HEK293 (cell line): ENCODE data around the gene PFKFB1.

Experiments
- CTCF ChIA-PET: fragments of 350-600 bp; formaldehyde crosslinking; extraction: SDS; loops from one replicate; lab custom pipeline; 2021; ENCODE audit warnings: antibody characterized with exemption; lab: Yijun Ruan, JAX
- POLR2A ChIA-PET: fragments of 300-600 bp; formaldehyde crosslinking; extraction: SDS; loops from one replicate; lab custom pipeline; 2020; ENCODE audit warnings: antibody characterized with exemption, inconsistent platforms; lab: Yijun Ruan, JAX
- H3K27ac ChIP-seq: fragments of 200-500 bp; sonication (Bioruptor generic); 2 replicates; pipeline ENCODE4 v1.5.1; 2014; ENCODE audit warnings: low read depth, low read length, control low read depth, inconsistent platforms; ENCODE audit errors: extremely low read depth
- H3K36me3 ChIP-seq, 2 experiments: fragments of 200-500 bp in 1 of 2; sonication (Bioruptor generic) in 1 of 2; 1 replicate in 1 of 2; 2 replicates in 1 of 2; pipeline ENCODE4 v1.5.1; 2014 to 2017; ENCODE audit warnings: inconsistent platforms in 2 of 2, low read length in 2 of 2; ENCODE audit not compliant: control insufficient read depth in 2 of 2, insufficient read depth in 1 of 2
- H3K4me1 ChIP-seq: fragments of 200-500 bp; sonication (Bioruptor generic); 2 replicates; pipeline ENCODE4 v1.5.1; 2014; ENCODE audit warnings: mild to moderate bottlenecking, low read length, inconsistent platforms; ENCODE audit not compliant: control insufficient read depth, insufficient read depth
- H3K4me3 ChIP-seq: 2 replicates; pipeline ENCODE4 v1.5.1; 2011; ENCODE audit warnings: low read depth, mild to moderate bottlenecking, control low read depth, low read length, moderate library complexity
- H3K9me3 ChIP-seq: fragments of 200-500 bp; sonication (Bioruptor generic); 2 replicates; pipeline ENCODE4 v1.5.1; 2014; ENCODE audit warnings: low read depth, low read length, inconsistent platforms; ENCODE audit not compliant: control insufficient read depth, insufficient read depth
- EGR2 ChIP-seq: fragments of 450-650 bp; formaldehyde crosslinking; IDR thresholded peaks from 2 replicates; pipeline ENCODE4 v1.5.1; 2016; ENCODE audit warnings: low read depth, missing biosample characterization, missing genetic modification characterization
- GLI4 ChIP-seq: fragments of 450-650 bp; formaldehyde crosslinking; IDR thresholded peaks from 2 replicates; pipeline ENCODE4 v1.5.1; 2016; ENCODE audit warnings: missing biosample characterization, missing genetic modification characterization
- REST ChIP-seq: fragments of 450-650 bp; formaldehyde crosslinking; IDR thresholded peaks from 2 replicates; pipeline ENCODE4 v1.5.1; 2016; ENCODE audit warnings: missing biosample characterization, missing genetic modification characterization
- ZNF132 ChIP-seq: fragments of 450-650 bp; formaldehyde crosslinking; IDR thresholded peaks from 2 replicates; pipeline ENCODE4 v1.5.1; 2017; ENCODE audit warnings: missing biosample characterization, missing genetic modification characterization, borderline replicate concordance
- ZNF146 ChIP-seq: fragments of 450-650 bp; formaldehyde crosslinking; IDR thresholded peaks from 2 replicates; pipeline ENCODE4 v1.5.1; 2016; ENCODE audit warnings: missing biosample characterization, missing genetic modification characterization
- ZNF19 ChIP-seq: fragments of 450-650 bp; formaldehyde crosslinking; IDR thresholded peaks from 2 replicates; pipeline ENCODE4; 2016; ENCODE audit warnings: missing biosample characterization, missing genetic modification characterization, low read depth
- ZNF211 ChIP-seq: fragments of 450-650 bp; formaldehyde crosslinking; IDR thresholded peaks from 2 replicates; pipeline ENCODE4 v1.5.1; 2016; ENCODE audit warnings: low read depth, missing biosample characterization, missing genetic modification characterization
- ZNF266 ChIP-seq: fragments of 450-650 bp; formaldehyde crosslinking; IDR thresholded peaks from 2 replicates; pipeline ENCODE4 v1.5.1; 2016; ENCODE audit warnings: missing biosample characterization, missing genetic modification characterization, low read depth
- ZNF394 ChIP-seq: fragments of 450-650 bp; formaldehyde crosslinking; IDR thresholded peaks from 2 replicates; pipeline ENCODE4 v1.5.1; 2016; ENCODE audit warnings: missing biosample characterization, missing genetic modification characterization, mild to moderate bottlenecking, moderate library complexity, borderline replicate concordance
- ZNF404 ChIP-seq: fragments of 450-650 bp; formaldehyde crosslinking; IDR thresholded peaks from 2 replicates; pipeline ENCODE4 v1.5.1; 2017; ENCODE audit warnings: missing biosample characterization, missing genetic modification characterization
- ZNF416 ChIP-seq: fragments of 450-650 bp; formaldehyde crosslinking; IDR thresholded peaks from 2 replicates; pipeline ENCODE4 v1.5.1; 2016; ENCODE audit warnings: missing biosample characterization, missing genetic modification characterization
- ZNF621 ChIP-seq: fragments of 450-650 bp; formaldehyde crosslinking; IDR thresholded peaks from 2 replicates; pipeline ENCODE4 v1.5.1; 2017; ENCODE audit warnings: missing biosample characterization, missing genetic modification characterization
- ZNF623 ChIP-seq: fragments of 450-650 bp; formaldehyde crosslinking; IDR thresholded peaks from 2 replicates; pipeline ENCODE4 v1.5.1; 2016; ENCODE audit warnings: missing biosample characterization, missing genetic modification characterization
- ZNF624 ChIP-seq: fragments of 450-650 bp; formaldehyde crosslinking; IDR thresholded peaks from 2 replicates; pipeline ENCODE4 v1.5.1; 2017; ENCODE audit warnings: missing biosample characterization, missing genetic modification characterization
- ZNF654 ChIP-seq: fragments of 450-650 bp; formaldehyde crosslinking; IDR thresholded peaks from 2 replicates; pipeline ENCODE4 v1.5.1; 2016; ENCODE audit warnings: low read depth, missing biosample characterization, missing genetic modification characterization
- ZNF677 ChIP-seq: fragments of 450-650 bp; IDR thresholded peaks from 2 replicates; pipeline ENCODE4 v1.5.0; 2018; ENCODE audit warnings: missing biosample characterization, mild to moderate bottlenecking, missing genetic modification characterization, moderate library complexity
- TF ChIP-seq, protein P1 (sequence below): fragments of 450-650 bp; formaldehyde crosslinking; IDR thresholded peaks from 2 replicates; pipeline ENCODE4 v1.5.1; 2017; ENCODE audit warnings: missing biosample characterization, missing genetic modification characterization
- TF ChIP-seq, protein P2 (sequence below): fragments of 450-650 bp; formaldehyde crosslinking; IDR thresholded peaks from 2 replicates; pipeline ENCODE4 v1.5.1; 2016; ENCODE audit warnings: missing biosample characterization, missing genetic modification characterization, borderline replicate concordance

PFKFB1 gene

GRCh38 chrX:54945224-54945623 lies 48.8 kb downstream of the PFKFB1 start:
- no peak for TF ChIP-seq ZNF621 (tag by site-specific recombination)
- TF ChIP-seq, all 188 proteins: peak for 0
- CTCF ChIA-PET: no interaction called here
- Histone ChIP-seq H3K9me3 (no peaks in the 10 kb centered on the region), H3K4me1 (no peaks in the 10 kb centered on the region), H3K4me3 (no peak overlapping the region), H3K27ac (no peak overlapping the region), H3K36me3 (no peaks in the 10 kb centered on the region)
- POLR2A ChIA-PET: no interaction called here

DNA sequence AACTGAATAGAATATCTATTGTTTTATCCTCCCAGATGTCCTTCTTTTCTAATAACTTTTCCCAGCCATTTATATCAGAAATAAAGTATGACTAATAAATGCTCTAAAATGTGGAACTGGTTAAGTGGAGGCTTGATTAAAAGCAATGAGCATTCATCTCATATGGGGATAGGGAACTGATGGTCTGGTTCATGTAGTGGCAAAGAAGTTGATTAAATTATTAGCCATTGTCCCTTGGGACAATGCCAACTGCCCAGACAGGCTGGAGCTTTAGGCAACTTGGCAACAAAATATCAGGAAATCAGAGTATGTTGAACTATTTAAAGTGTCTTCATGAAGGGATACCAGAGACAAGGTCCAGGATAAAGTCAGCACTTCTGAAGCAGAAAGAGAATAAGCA lies 49.2 kb downstream of the PFKFB1 start:
- Histone ChIP-seq H3K36me3 (no peaks in the 10 kb centered on the region), H3K4me3 (no peak overlapping the region), H3K4me1 (no peaks in the 10 kb centered on the region), H3K27ac (no peak overlapping the region)
- CTCF ChIA-PET: no interaction called here
- no peak for TF ChIP-seq ZNF211 (tag by site-specific recombination)
- no peak for TF ChIP-seq ZNF621 (tag by site-specific recombination)
- TF ChIP-seq, protein P1, sequence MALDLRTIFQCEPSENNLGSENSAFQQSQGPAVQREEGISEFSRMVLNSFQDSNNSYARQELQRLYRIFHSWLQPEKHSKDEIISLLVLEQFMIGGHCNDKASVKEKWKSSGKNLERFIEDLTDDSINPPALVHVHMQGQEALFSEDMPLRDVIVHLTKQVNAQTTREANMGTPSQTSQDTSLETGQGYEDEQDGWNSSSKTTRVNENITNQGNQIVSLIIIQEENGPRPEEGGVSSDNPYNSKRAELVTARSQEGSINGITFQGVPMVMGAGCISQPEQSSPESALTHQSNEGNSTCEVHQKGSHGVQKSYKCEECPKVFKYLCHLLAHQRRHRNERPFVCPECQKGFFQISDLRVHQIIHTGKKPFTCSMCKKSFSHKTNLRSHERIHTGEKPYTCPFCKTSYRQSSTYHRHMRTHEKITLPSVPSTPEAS (tag by site-specific recombination): no peak
- TF ChIP-seq ZNF623 (tag by site-specific recombination): no peak
- TF ChIP-seq ZNF624: no peak
- no peak for TF ChIP-seq ZNF404 (tag by site-specific recombination)
- TF ChIP-seq ZNF132 (tag by site-specific recombination): no peak
- TF ChIP-seq ZNF19 (tag by site-specific recombination): no peak
- TF ChIP-seq, protein P2, sequence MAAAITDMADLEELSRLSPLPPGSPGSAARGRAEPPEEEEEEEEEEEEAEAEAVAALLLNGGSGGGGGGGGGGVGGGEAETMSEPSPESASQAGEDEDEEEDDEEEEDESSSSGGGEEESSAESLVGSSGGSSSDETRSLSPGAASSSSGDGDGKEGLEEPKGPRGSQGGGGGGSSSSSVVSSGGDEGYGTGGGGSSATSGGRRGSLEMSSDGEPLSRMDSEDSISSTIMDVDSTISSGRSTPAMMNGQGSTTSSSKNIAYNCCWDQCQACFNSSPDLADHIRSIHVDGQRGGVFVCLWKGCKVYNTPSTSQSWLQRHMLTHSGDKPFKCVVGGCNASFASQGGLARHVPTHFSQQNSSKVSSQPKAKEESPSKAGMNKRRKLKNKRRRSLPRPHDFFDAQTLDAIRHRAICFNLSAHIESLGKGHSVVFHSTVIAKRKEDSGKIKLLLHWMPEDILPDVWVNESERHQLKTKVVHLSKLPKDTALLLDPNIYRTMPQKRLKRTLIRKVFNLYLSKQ (tag by site-specific recombination): no peak
- TF ChIP-seq, all 188 proteins: peak for 0
- POLR2A ChIA-PET: no interaction called here
- H3K9me3 ChIP-seq: no peaks in the 10 kb centered on the region

- Histone ChIP-seq H3K4me3 (no peak overlapping the region), H3K9me3 (no peaks in the 10 kb centered on the region), H3K4me1 (no peaks in the 10 kb centered on the region), H3K27ac (no peak overlapping the region), H3K36me3 (peaks cover 0 to 5% of the 10 kb centered on the region in 2 experiments; a peak in 1 of 3 replicates)
- ChIA-PET CTCF (no interaction called here), POLR2A (no interaction called here)
- no peak for TF ChIP-seq ZNF654 (tag by site-specific recombination)
- TF ChIP-seq ZNF266 (tag by site-specific recombination): no peak
- no peak for TF ChIP-seq GLI4 (tag by site-specific recombination)
- TF ChIP-seq ZNF677 (tag by site-specific recombination): no peak
- no peak for TF ChIP-seq ZNF394
- TF ChIP-seq EGR2 (tag by site-specific recombination): no peak
- TF ChIP-seq ZNF416 (tag by site-specific recombination): no peak
- TF ChIP-seq REST (tag by site-specific recombination): no peak
- no peak for TF ChIP-seq ZNF146 (tag by site-specific recombination)
Observed at GRCh38 chrX:54937416-54937815, 56.6 kb downstream of the PFKFB1 start.
